ENCODE results near the gene ARFGAP1. TPM values are rescaled to one million over a fixed set of nuclear protein-coding genes. Genes with fewer than 3 reads are reported as not detected.

Gene ARFGAP1
- total RNA-seq, 1 experiment from 2014 or later, result 62.1 TPM

DNA sequence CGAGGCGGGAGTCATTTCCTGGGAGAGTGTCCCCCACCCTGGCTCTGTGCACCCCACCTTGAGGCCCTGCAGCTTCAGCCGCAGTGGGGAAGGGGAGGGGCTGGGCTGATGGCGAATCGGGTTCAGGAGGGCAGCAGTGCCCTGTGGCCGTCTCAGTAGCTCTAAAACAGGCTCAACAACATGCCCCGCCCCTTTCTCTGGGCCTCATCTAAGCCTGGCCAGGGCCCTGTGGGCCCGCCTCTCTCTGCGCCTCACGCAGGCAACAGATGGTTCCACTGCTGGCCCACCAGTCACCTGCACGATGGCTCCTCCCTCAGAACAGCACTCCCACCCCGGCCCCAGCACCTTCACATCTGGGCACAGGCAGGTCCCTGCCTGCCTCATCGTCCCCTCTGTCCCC is 58.3 kb downstream of the ARFGAP1 start:
- DNase-seq (ENCODE audit: low read depth), result no peak

DNA sequence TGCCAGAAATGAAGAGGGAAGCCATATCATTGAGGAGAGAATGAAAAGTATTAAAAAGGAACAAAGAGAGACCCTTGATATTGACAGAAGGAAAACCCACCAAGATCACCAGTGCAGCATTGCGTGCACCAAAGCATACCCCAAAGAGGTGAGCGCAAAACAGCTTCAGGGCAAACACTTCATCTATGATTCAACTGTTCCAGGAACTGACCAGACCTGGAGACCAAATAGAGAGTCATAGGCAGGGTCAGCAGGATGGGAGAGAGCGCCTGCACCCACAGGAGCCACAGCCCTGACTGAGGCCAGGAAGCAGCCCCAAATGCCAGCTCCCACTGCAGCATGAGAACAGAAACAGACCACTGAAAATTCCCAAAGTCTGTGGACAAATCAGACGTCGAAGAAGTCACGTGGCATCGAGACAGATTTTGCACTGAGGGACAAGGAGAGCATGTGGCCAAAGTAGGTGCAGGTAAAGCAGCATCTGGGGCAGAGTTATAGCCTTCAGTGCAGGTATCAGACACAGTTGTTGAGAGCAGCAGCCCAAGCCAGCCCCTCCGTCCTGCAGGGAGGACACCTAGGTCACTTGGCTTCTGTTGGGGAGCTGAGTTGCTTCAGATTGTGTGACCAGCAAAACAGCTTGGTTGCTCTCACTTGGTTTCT is 59.3 kb downstream of the ARFGAP1 start:
- DNase-seq (ENCODE audit: low read depth), result no peak

GRCh38 chr20:63332488-63333240 is 60.1 kb downstream of the ARFGAP1 start:
- no peak for DNase-seq (ENCODE audit: low read depth)

DNA sequence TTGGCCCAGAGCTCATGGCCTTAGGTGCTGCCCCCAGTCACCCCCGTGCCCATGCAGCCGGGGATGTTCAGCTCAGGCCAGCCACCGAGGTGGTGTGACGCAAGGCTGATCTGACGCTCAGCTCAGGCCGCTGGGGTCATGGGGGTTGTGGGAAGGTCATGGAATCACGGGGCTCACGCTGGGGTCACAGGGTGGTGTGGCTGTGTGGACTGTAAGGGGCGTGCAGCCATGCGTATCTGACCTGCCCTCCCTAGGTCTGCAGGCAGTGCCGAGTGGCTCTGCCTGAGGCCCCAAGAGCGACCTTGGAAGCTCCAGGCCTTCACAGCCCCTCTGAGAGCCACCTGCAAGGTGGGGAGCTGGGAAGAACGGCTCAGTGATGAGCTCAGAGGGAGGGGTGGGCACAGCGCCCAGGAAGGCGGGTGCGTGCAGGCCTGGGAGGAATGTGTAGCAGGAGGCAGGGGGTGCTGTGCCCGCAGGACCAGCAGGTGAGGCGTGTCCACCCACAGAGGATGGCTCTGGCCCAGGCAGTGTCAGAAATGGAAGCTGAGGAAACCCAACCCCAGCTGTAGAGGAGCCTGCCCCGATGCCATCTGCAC is 60.7 kb downstream of the ARFGAP1 start:
- no peak for DNase-seq (ENCODE audit: low read depth)

DNA sequence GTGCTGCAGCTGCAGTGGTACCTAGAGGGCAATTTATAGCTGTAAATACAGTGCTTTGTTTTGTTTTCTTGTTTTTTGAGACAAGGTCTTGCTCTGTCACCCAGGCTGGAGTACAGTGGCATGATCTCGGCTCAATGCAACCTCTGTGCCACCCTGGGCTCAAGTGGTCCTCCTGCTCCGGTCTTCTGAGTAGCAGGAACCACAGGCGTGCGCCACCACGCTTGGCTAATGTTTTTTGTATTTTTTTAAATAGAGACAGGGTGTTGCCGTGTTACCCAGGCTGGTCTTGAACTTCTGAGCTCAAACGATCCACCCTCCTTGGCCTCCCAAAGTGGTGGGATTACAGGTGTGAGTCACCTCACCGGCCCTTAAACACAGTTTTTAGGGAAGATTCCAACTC is 61.7 kb downstream of the ARFGAP1 start:
- DNase-seq (ENCODE audit: low read depth), result no peak

DNA sequence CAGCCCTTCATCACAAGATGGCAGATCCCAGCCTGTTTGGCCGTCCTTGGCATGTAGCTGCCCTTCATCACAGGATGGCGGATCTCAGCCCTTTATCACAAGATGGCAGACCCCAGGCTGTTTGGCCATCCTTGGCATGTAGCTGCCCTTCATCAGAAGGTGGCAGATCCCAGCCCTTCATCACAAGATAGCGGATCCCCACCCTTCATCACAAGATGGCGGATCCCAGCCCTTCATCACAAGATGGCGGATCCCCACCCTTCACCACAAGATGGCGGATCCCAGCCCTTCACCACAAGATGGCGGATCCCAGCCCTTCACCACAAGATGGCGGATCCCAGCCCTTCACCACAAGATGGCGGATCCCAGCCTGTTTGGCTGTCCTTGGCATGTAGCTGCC is 62.4 kb downstream of the ARFGAP1 start:
- DNase-seq (ENCODE audit: low read depth), result peak; percentile 28

DNA sequence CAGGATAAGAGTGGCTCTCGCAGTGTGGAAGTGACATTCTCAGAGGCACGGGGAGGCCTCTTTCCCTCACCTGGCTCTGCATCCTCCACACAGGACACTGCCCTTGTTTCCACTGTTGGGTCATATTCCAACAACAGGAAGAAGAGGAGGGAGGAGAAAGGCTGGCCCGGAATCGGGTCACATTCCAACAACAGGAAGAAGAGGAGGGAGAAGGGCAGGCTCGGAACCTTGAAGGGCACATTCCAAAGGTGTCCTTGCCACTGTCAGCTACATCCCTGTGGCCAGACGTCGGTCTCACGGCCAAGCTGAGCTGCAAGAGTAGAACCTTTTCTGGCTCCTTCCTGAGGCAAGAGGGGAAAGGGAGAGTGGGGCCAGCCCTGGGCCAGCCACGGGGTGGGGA is 63.1 kb downstream of the ARFGAP1 start:
- no peak for DNase-seq (ENCODE audit: low read depth)

DNA sequence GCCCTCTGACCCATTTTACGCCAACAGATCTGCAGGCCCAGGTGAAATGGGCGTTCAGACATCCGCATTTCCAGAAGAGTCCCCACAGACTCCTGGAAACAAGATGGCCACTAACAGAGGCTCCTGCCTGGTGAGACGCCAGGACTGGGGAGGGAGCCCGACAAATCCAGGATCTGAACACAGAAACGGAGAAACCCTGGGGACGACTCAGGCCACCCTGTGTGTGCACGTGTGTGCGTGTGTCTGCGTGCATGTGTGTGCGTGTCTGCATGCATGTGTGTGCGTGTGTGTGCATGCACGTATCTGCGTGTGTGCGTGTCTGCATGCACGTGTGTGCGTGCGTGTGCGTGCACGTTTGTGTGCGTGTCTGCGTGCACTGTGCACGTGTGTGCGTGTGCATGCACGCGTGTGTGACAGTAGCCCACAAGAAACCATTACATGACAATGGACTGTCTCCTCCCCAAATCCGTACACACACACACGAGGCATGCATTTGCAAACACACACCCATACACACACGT is 63.7 kb downstream of the ARFGAP1 start:
- no peak for DNase-seq (ENCODE audit: low read depth)

GRCh38 chr20:63337786-63338420 is 65.3 kb downstream of the ARFGAP1 start:
- DNase-seq (ENCODE audit: low read depth), result no peak

Small RNA genes lying within 50 kb of the gene (small RNA-seq; reads per million reads assigned to genes)
- gene MIR3196 (not detected), gene MIR4326 (0.55 reads per million, percentile 57 among the genes with 10 or more reads in this experiment), gene RNU6-994P (not detected)

Other genes starting within 250 kb of the ARFGAP1 start
- 22.4 and 35.1 TPM in 2 replicates for gene YTHDF1, start 56.7 kb upstream of the ARFGAP1 start, total RNA-seq (2014; rRNA removed; shearing (Covaris generic))
- not detected in 2 replicates for gene BIRC7, start 36.9 kb upstream of the ARFGAP1 start, total RNA-seq (2014; rRNA removed; shearing (Covaris generic))
- not detected in 2 replicates for gene NKAIN4, start 18.4 kb upstream of the ARFGAP1 start, total RNA-seq (2014; rRNA removed; shearing (Covaris generic))
- not detected in 2 replicates for gene COL20A1, start 20.4 kb downstream of the ARFGAP1 start, total RNA-seq (2014; rRNA removed; shearing (Covaris generic))
- not detected in 2 replicates for gene CHRNA4, start 88.5 kb downstream of the ARFGAP1 start, total RNA-seq (2014; rRNA removed; shearing (Covaris generic))
- under 0.01 and 0.23 TPM in 2 replicates for gene KCNQ2, start 199.8 kb downstream of the ARFGAP1 start, total RNA-seq (2014; rRNA removed; shearing (Covaris generic))
- 203 and 276 TPM in 2 replicates for gene EEF1A2, start 226.3 kb downstream of the ARFGAP1 start, total RNA-seq (2014; rRNA removed; shearing (Covaris generic))
- 35.3 and 143 TPM in 2 replicates for gene PPDPF, start 248.0 kb downstream of the ARFGAP1 start, total RNA-seq (2014; rRNA removed; shearing (Covaris generic))

Data from HT1080 (cell line).